GM12878 (cell line): ENCODE measurements around the gene RHEBL1. TPM values are rescaled to one million over a fixed set of nuclear protein-coding genes. Genes with fewer than 3 reads are reported as not detected.
A peak's percentile ranks its signal among the peaks of the same experiment; 100 is the strongest.

Source experiments
- ASH2L ChIP-seq: fragments of 300-600, 200-600 bp; sonication (generic); IDR thresholded peaks from 2 replicates; pipeline ENCODE4 v1.6.1; 2017; ENCODE audit warnings: low read depth, mild to moderate bottlenecking, borderline replicate concordance
- ATF7 ChIP-seq: fragments of 450-650 bp; IDR thresholded peaks from 2 replicates; pipeline ENCODE4 v1.6.1; 2016; ENCODE audit warnings: low read depth, mild to moderate bottlenecking
- BMI1 ChIP-seq: fragments of 450-650 bp; IDR thresholded peaks from 2 replicates; pipeline ENCODE4 v1.6.1; 2016; ENCODE audit warnings: mild to moderate bottlenecking, moderate library complexity, borderline replicate concordance
- CHD2 ChIP-seq: IDR thresholded peaks from 2 replicates; pipeline ENCODE4 v1.6.1; 2011; ENCODE audit warnings: low read depth, low read length, improper control_type of control experiment, borderline replicate concordance
- ELK1 ChIP-seq: IDR thresholded peaks from 2 replicates; pipeline ENCODE4 v1.6.1; 2012; ENCODE audit warnings: low read depth, low read length, improper control_type of control experiment
- GATAD2B ChIP-seq: fragments of 450-650 bp; conservative IDR thresholded peaks from 2 replicates; pipeline ENCODE4 v1.6.1; 2017; ENCODE audit warnings: low read depth, mild to moderate bottlenecking, moderate library complexity
- HCFC1 ChIP-seq: fragments of 150-350 bp; IDR thresholded peaks from 2 replicates; pipeline ENCODE4 v1.6.1; 2014; ENCODE audit warnings: low read length
- IRF4 ChIP-seq: IDR thresholded peaks from 2 replicates; pipeline ENCODE4 v1.6.1; 2011; ENCODE audit warnings: low read depth, low read length
- JUNB ChIP-seq: IDR thresholded peaks from 2 replicates; pipeline ENCODE4 v1.6.1; 2016; ENCODE audit warnings: antibody characterized with exemption, mild to moderate bottlenecking
- KLF5 ChIP-seq: fragments of 450-650 bp; IDR thresholded peaks from 2 replicates; pipeline ENCODE4 v1.6.1; 2014; ENCODE audit warnings: mild to moderate bottlenecking; ENCODE audit not compliant: partially characterized antibody
- MTA2 ChIP-seq: fragments of 450-650 bp; IDR thresholded peaks from 2 replicates; pipeline ENCODE4 v1.6.1; 2016; ENCODE audit warnings: low read depth, mild to moderate bottlenecking, moderate library complexity
- MYC ChIP-seq: IDR thresholded peaks from 2 replicates; pipeline ENCODE4 v1.6.1; 2011; ENCODE audit warnings: mild to moderate bottlenecking, low read length, moderate library complexity, inconsistent platforms; ENCODE audit not compliant: insufficient read depth, insufficient replicate concordance, insufficient read length, severe bottlenecking
- NBN ChIP-seq: fragments of 450-650 bp; IDR thresholded peaks from 2 replicates; pipeline ENCODE4 v1.6.1; 2016
- NFXL1 ChIP-seq: fragments of 450-650 bp; IDR thresholded peaks from 2 replicates; pipeline ENCODE4 v1.6.1; 2017; ENCODE audit warnings: antibody characterized with exemption, mild to moderate bottlenecking, borderline replicate concordance
- NR2C1 ChIP-seq: fragments of 450-650 bp; IDR thresholded peaks from 2 replicates; pipeline ENCODE4 v1.6.1; 2017; ENCODE audit warnings: antibody characterized with exemption, mild to moderate bottlenecking, moderate library complexity
- PBX3 ChIP-seq: IDR thresholded peaks from 2 replicates; pipeline ENCODE4 v1.6.1; 2011; ENCODE audit warnings: mild to moderate bottlenecking, low read depth, low read length, moderate library complexity; ENCODE audit not compliant: insufficient replicate concordance
- POLR2A ChIP-seq: IDR thresholded peaks from 2 replicates; pipeline ENCODE4 v1.6.1; 2011; ENCODE audit warnings: low read depth, mild to moderate bottlenecking, low read length
- POLR2AphosphoS2 ChIP-seq: IDR thresholded peaks from 2 replicates; pipeline ENCODE4 v1.6.1; 2011; ENCODE audit warnings: low read depth, mild to moderate bottlenecking, low read length, improper control_type of control experiment, moderate library complexity
- SMAD5 ChIP-seq: IDR thresholded peaks from 2 replicates; pipeline ENCODE4 v1.6.1; 2016; ENCODE audit warnings: antibody characterized with exemption, low read depth
- SMARCA5 ChIP-seq: fragments of 450-650 bp; IDR thresholded peaks from 2 replicates; pipeline ENCODE4 v1.6.1; 2017; ENCODE audit warnings: mild to moderate bottlenecking
- SMC3 ChIP-seq: IDR thresholded peaks from 2 replicates; pipeline ENCODE4 v1.6.1; 2011; ENCODE audit warnings: low read length, improper control_type of control experiment, borderline replicate concordance
- SPI1 ChIP-seq: IDR thresholded peaks from 2 replicates; pipeline ENCODE4 v1.6.1; 2011; ENCODE audit warnings: low read depth, mild to moderate bottlenecking, low read length, moderate library complexity, borderline replicate concordance; ENCODE audit not compliant: insufficient read depth
- SUZ12 ChIP-seq: fragments of 200-600 bp; sonication (generic); IDR thresholded peaks from one replicate; pipeline ENCODE4 v1.6.1; 2018; ENCODE audit warnings: antibody characterized with exemption, mild to moderate bottlenecking; ENCODE audit not compliant: unreplicated experiment
- ZBED1 ChIP-seq: IDR thresholded peaks from 2 replicates; pipeline ENCODE4 v1.6.1; 2016; ENCODE audit warnings: borderline replicate concordance
- ZNF207 ChIP-seq: fragments of 450-650 bp; IDR thresholded peaks from 2 replicates; pipeline ENCODE4 v1.6.1; 2014; ENCODE audit warnings: antibody characterized with exemption, mild to moderate bottlenecking, borderline replicate concordance
- ZNF622 ChIP-seq: fragments of 450-650 bp; IDR thresholded peaks from 2 replicates; pipeline ENCODE4 v1.6.1; 2017; ENCODE audit warnings: mild to moderate bottlenecking, inconsistent platforms
- polyA plus RNA-seq, 11 experiments: library from polyadenylated mRNA; depleted of rRNA in 4 of 11; unstranded in 6 of 11; stranded (reverse) in 5 of 11; fragments of >200 nt; fragmentation: Nextera tagmentation in 4 of 11; fragmentation: Illumina TruSeq in 1 of 11; extraction: Ambion mirVana in 4 of 11; extraction: Trizol in 1 of 11; gene quantifications; 1 replicate in 1 of 11; 2 replicates in 10 of 11; pipeline versions ENCODE4 v1.2.1 to v1.2.3, GENCODE V29; 2011 to 2016; ENCODE audit warnings: inconsistent platforms in 2 of 11, missing spikeins in 2 of 11, low read depth in 1 of 11
- total RNA-seq, 4 experiments: library from RNA; depleted of rRNA in 3 of 4; stranded (reverse); fragments of >200 nt in 3 of 4; fragmentation: Illumina TruSeq in 1 of 4; extraction: Trizol in 1 of 4; gene quantifications; 2 replicates each; pipeline versions ENCODE4 v1.2.1 to v1.2.3, GENCODE V29; 2013 to 2021

Gene RHEBL1
- total and polyA plus RNA-seq, 10 of the 15 experiments (the other 5 are each of a cell fraction or from before 2014, with no cell fraction given) = 5.9 to 18.7 (median 12.0) TPM

- TF ChIP-seq SPI1 (peak; percentile 50), BMI1 (0 out of 2 replicates have a peak, but pooled peaks have one; percentile 13), KLF5 (no peak), NFXL1 (no peak), POLR2A (peak; percentile 90), JUNB (no peak), POLR2AphosphoS2 (peak; percentile 97), CHD2 (0 out of 2 replicates have a peak, but pooled peaks have one; percentile 47), SUZ12 (no peak), ZNF622 (no peak), NR2C1 (0 out of 2 replicates have a peak, but pooled peaks have one; percentile 21), HCFC1 (peak; percentile 52), SMC3 (peak; percentile 18; the same call in 1 of the 2 replicates), ZNF207 (peak; percentile 41), PBX3 (peak; percentile 9), ATF7 (peak; percentile 50; the same call in 1 of the 2 replicates), ELK1 (peak; percentile 89), ASH2L (no peak), NBN (peak; percentile 73; the same call in 1 of the 2 replicates), GATAD2B (peak; percentile 83), MYC (no peak), SMAD5 (peak; percentile 84; the same call in 1 of the 2 replicates), MTA2 (no peak), ZBED1 (peak; percentile 48; the same call in 1 of the 2 replicates), SMARCA5 (peak; percentile 84), IRF4 (no peak)
Measured at GRCh38 chr12:49018261-49019119, 51.3 kb downstream of the RHEBL1 start, which contains the start of gene PRKAG1 (continued).
